SK-N-SH (cell line): ENCODE results near the gene ANKRD44. TPM values are rescaled to one million over a fixed set of nuclear protein-coding genes. Genes with fewer than 3 reads are reported as not detected.
A peak's percentile ranks its signal among the peaks of the same experiment; 100 is the strongest.

Experiments
- CTCF ChIA-PET: fragments of 300-600, 350-600 bp; formaldehyde crosslinking; extraction: SDS; loops from one replicate; lab custom pipeline; 2021; lab: Yijun Ruan, JAX
- POLR2A ChIA-PET: fragments of 350-600 bp; sonication (Branson Sonifier 250); formaldehyde crosslinking; extraction: SDS; loops from one replicate; lab custom pipeline; 2020; ENCODE audit warnings: antibody characterized with exemption, inconsistent platforms; lab: Yijun Ruan, JAX
- DNase-seq: peaks from one replicate; pipeline ENCODE4 v3.0.0; 2012
- H2AFZ ChIP-seq: fragments of 200-600 bp; sonication (generic); 2 replicates; pipeline ENCODE4 v1.8.1; 2016; ENCODE audit warnings: antibody characterized with exemption, mild to moderate bottlenecking, low read depth
- H3F3A ChIP-seq: fragments of 200-600 bp; sonication (generic); replicated peaks from 2 replicates; pipeline ENCODE3; 2016; ENCODE audit warnings: antibody characterized with exemption, mild to moderate bottlenecking; ENCODE audit not compliant: insufficient read depth
- H3K27ac ChIP-seq, 2 experiments: fragments of 200-500 bp in 1 of 2; fragments of 200-600 bp in 1 of 2; sonication (Bioruptor generic) in 1 of 2; sonication (generic), shearing (Covaris generic) in 1 of 2; 2 replicates each; pipeline versions ENCODE4 v1.5.1 to v1.6.1; 2014 to 2016; ENCODE audit warnings: low read depth in 2 of 2, inconsistent platforms in 1 of 2, low read length in 1 of 2, mild to moderate bottlenecking in 1 of 2, mixed read lengths in 1 of 2
- H3K27me3 ChIP-seq: fragments of 200-600 bp; sonication (generic), shearing (Covaris generic); 2 replicates; pipeline ENCODE4 v1.6.1; 2016; ENCODE audit warnings: mixed run types; ENCODE audit not compliant: insufficient read depth
- H3K36me3 ChIP-seq, 2 experiments: fragments of 200-500 bp in 1 of 2; fragments of 200-600 bp in 1 of 2; sonication (Bioruptor generic) in 1 of 2; sonication (generic) in 1 of 2; replicated peaks in 1 of 2; 2 replicates each; pipeline versions ENCODE3 to v1.5.1; 2014 to 2016; ENCODE audit warnings: low read length in 1 of 2, mild to moderate bottlenecking in 1 of 2; ENCODE audit not compliant: insufficient read depth in 2 of 2, control insufficient read depth in 1 of 2
- H3K4me1 ChIP-seq, 2 experiments: fragments of 200-500 bp in 1 of 2; fragments of 200-600 bp in 1 of 2; sonication (Bioruptor generic) in 1 of 2; sonication (generic), shearing (Covaris generic) in 1 of 2; 2 replicates each; pipeline versions ENCODE4 v1.5.1 to v1.6.1; 2014 to 2016; ENCODE audit warnings: low read depth in 1 of 2, low read length in 1 of 2, mixed run types in 1 of 2; ENCODE audit not compliant: insufficient read depth in 2 of 2, control insufficient read depth in 1 of 2
- H3K4me2 ChIP-seq: fragments of 200-600 bp; sonication (generic), shearing (Covaris generic); 2 replicates; pipeline ENCODE4 v1.6.1; 2017; ENCODE audit warnings: mixed run types
- H3K4me3 ChIP-seq, 2 experiments: fragments of 200-500 bp in 1 of 2; fragments of 200-600 bp in 1 of 2; sonication (Bioruptor generic) in 1 of 2; sonication (generic), shearing (Covaris generic) in 1 of 2; 2 replicates each; pipeline versions ENCODE4 v1.5.1 to v1.8.1; 2014 to 2016; ENCODE audit warnings: low read depth in 2 of 2, inconsistent platforms in 1 of 2, low read length in 1 of 2, mild to moderate bottlenecking in 1 of 2, mixed read lengths in 1 of 2, moderate library complexity in 1 of 2
- H3K79me2 ChIP-seq: fragments of 200-600 bp; sonication (generic); 2 replicates; pipeline ENCODE4 v1.8.1; 2017; ENCODE audit warnings: mild to moderate bottlenecking; ENCODE audit not compliant: insufficient read depth
- H3K9ac ChIP-seq: fragments of 200-600 bp; sonication (generic); 2 replicates; pipeline ENCODE4 v1.6.1; 2017; ENCODE audit warnings: mixed run types
- H3K9me2 ChIP-seq: fragments of 200-600 bp; sonication (generic); 2 replicates; pipeline ENCODE4 v1.6.1; 2017; ENCODE audit warnings: mixed run types
- H3K9me3 ChIP-seq: fragments of 200-600 bp; sonication (generic); 2 replicates; pipeline ENCODE4 v1.6.1; 2017; ENCODE audit warnings: mixed run types, mild to moderate bottlenecking, moderate library complexity
- H4K20me1 ChIP-seq: fragments of 200-600 bp; sonication (generic); 2 replicates; pipeline ENCODE4 v1.6.1; 2017; ENCODE audit warnings: mild to moderate bottlenecking, mixed run types; ENCODE audit not compliant: insufficient read depth
- CHD2 ChIP-seq: fragments of 150-350 bp; IDR thresholded peaks from 2 replicates; pipeline ENCODE4 v1.6.1; 2018; ENCODE audit warnings: low read length; ENCODE audit not compliant: partially characterized antibody
- ELF1 ChIP-seq: IDR thresholded peaks from 2 replicates; pipeline ENCODE4 v1.4.0; 2012
- EP300 ChIP-seq, 2 experiments: IDR thresholded peaks; 2 replicates each; pipeline versions ENCODE4 v1.4.0 to v1.6.1; 2012; ENCODE audit warnings: borderline replicate concordance in 1 of 2, low read depth in 1 of 2, low read length in 1 of 2
- EZH2phosphoT487 ChIP-seq: fragments of 200-600 bp; sonication (generic); IDR thresholded peaks from 2 replicates; pipeline ENCODE4 v1.6.1; 2017; ENCODE audit warnings: low read depth, mixed run types, mild to moderate bottlenecking, antibody characterized with exemption, moderate library complexity, borderline replicate concordance
- FOSL2 ChIP-seq: IDR thresholded peaks from 2 replicates; pipeline ENCODE4 v1.4.0; 2012; ENCODE audit warnings: low read depth, mild to moderate bottlenecking, moderate library complexity, borderline replicate concordance
- FOXJ3 ChIP-seq: sonication (generic); formaldehyde crosslinking; IDR thresholded peaks from 2 replicates; pipeline ENCODE4 v1.5.1; 2020; ENCODE audit warnings: mild to moderate bottlenecking, missing genetic modification reagents
- FOXM1 ChIP-seq: IDR thresholded peaks from 2 replicates; pipeline ENCODE4 v1.4.0; 2012; ENCODE audit warnings: low read depth, mild to moderate bottlenecking
- GABPA ChIP-seq: IDR thresholded peaks from 2 replicates; pipeline ENCODE4 v1.4.0; 2012; ENCODE audit warnings: low read depth, mild to moderate bottlenecking
- GATA2 ChIP-seq: sonication (generic); formaldehyde crosslinking; IDR thresholded peaks from 2 replicates; pipeline ENCODE4 v1.5.0; 2020; ENCODE audit warnings: mild to moderate bottlenecking, missing genetic modification reagents
- JUND ChIP-seq: IDR thresholded peaks from 2 replicates; pipeline ENCODE4 v1.4.0; 2012
- MXI1 ChIP-seq: IDR thresholded peaks from 2 replicates; pipeline ENCODE4 v1.6.1; 2012; ENCODE audit warnings: mild to moderate bottlenecking, low read depth, low read length, improper control_type of control experiment
- NRF1 ChIP-seq: IDR thresholded peaks from 2 replicates; pipeline ENCODE4 v1.6.1; 2012; ENCODE audit warnings: low read depth, mild to moderate bottlenecking, low read length
- RAD21 ChIP-seq: IDR thresholded peaks from 2 replicates; pipeline ENCODE4 v1.6.1; 2012; ENCODE audit warnings: mild to moderate bottlenecking, low read length
- REST ChIP-seq: IDR thresholded peaks from 2 replicates; pipeline ENCODE4 v1.6.1; 2012; ENCODE audit warnings: mild to moderate bottlenecking, low read depth, low read length, moderate library complexity
- RFX5 ChIP-seq: IDR thresholded peaks from 2 replicates; pipeline ENCODE4 v1.6.1; 2012; ENCODE audit warnings: mild to moderate bottlenecking, improper control_type of control experiment, low read length
- RXRA ChIP-seq: IDR thresholded peaks from 2 replicates; pipeline ENCODE4 v1.4.0; 2012; ENCODE audit warnings: low read depth, mild to moderate bottlenecking, borderline replicate concordance
- SIN3A ChIP-seq: IDR thresholded peaks from 2 replicates; pipeline ENCODE4 v1.6.1; 2012; ENCODE audit warnings: low read depth, mild to moderate bottlenecking, low read length, moderate library complexity, borderline replicate concordance
- SMC3 ChIP-seq: IDR thresholded peaks from 2 replicates; pipeline ENCODE4 v1.6.1; 2012; ENCODE audit warnings: low read depth, low read length, improper control_type of control experiment
- TCF12 ChIP-seq: IDR thresholded peaks from 2 replicates; pipeline ENCODE4 v1.4.0; 2012
- USF2 ChIP-seq: fragments of 150-350 bp; IDR thresholded peaks from 2 replicates; pipeline ENCODE4 v1.6.1; 2017; ENCODE audit warnings: antibody characterized with exemption, low read length, low read depth, borderline replicate concordance
- YY1 ChIP-seq: IDR thresholded peaks from 2 replicates; pipeline ENCODE4 v1.4.0; 2012; ENCODE audit warnings: low read depth, mild to moderate bottlenecking
- WGBS: methylation state at CpG from one replicate; pipeline ENCODE4 v1.1.6; 2017; ENCODE audit warnings: low lambda C conversion rate; 5-methylcytosine and 5-hydroxymethylcytosine counted together
- polyA plus RNA-seq, 3 experiments: library from polyadenylated mRNA; depleted of rRNA; stranded (reverse); fragments of >200 nt; gene quantifications; 2 replicates each; pipeline ENCODE4 v1.2.3, GENCODE V29; 2012
- TF ChIP-seq, protein P1 (sequence below): IDR thresholded peaks from 2 replicates; pipeline ENCODE4 v1.4.0; 2012; ENCODE audit warnings: low read depth, borderline replicate concordance
- TF ChIP-seq, protein P2 (sequence below): fragments of 200-600 bp; sonication (generic); IDR thresholded peaks from 2 replicates; pipeline ENCODE4 v1.6.1; 2017; ENCODE audit warnings: antibody characterized with exemption, mild to moderate bottlenecking, moderate library complexity
- TF ChIP-seq, protein P3 (sequence below): IDR thresholded peaks from 2 replicates; pipeline ENCODE4; 2012

The ANKRD44 gene
- polyA plus RNA-seq, 1 of the 3 experiments (the other 2 are of a cell fraction): 12.5 TPM

DNA sequence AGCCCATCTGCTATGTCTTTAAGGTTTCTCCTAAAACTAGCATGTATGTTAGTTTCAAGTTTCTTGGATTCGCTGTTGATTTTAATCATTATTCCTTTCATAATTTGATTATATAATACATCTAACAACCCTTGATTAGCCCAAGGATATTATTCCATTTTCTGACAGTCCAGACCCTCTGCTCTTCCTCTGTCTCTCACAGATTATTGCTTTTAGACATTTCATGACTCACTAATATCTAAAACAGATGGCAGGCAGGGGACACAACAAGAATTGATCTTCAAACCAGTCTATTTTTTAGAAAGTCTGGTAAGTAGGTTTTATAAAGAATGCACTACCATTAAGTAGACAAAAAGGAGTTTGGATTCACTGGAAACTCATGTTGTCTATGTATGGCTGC is 162.2 kb downstream of the ANKRD44 start:
- Histone ChIP-seq H3K9me3 (no peaks in the 10 kb centered on the region), H2AFZ (no peak overlapping the region), H3K4me1 (peaks cover 5 to 45% of the 10 kb centered on the region in 2 experiments; a peak in 3 of 4 replicates), H3K4me2 (no peak overlapping the region), H3K4me3 (no peak overlapping the region), H3K27ac (peak overlapping the region in 1 of 2 experiments; percentile 99; a peak in 2 of 4 replicates), H3K9me2 (no peaks in the 10 kb centered on the region; the same call in 1 of the 2 replicates), H4K20me1 (no peaks in the 10 kb centered on the region), H3F3A (peaks cover 3% of the 10 kb centered on the region), H3K36me3 (peaks cover 0 to 3% of the 10 kb centered on the region in 2 experiments), H3K9ac (no peak overlapping the region), H3K27me3 (no peaks in the 10 kb centered on the region), H3K79me2 (no peaks in the 10 kb centered on the region)
- WGBS: 21% methylated on average over 1 of the region's 1 CpG
- ChIA-PET CTCF (interaction anchor here (0.9 to 1.7 kb wide), 2 partner anchors 35 to 72 kb away, joined by 3 to 8 read pairs; no protein-coding TSS in a partner anchor), POLR2A (no interaction called here)
- peak; percentile 76 for DNase-seq
- TF ChIP-seq EZH2phosphoT487 (no peak), SMC3 (no peak), GABPA (no peak), YY1 (no peak), RAD21 (peak; percentile 26; the same call in 1 of the 2 replicates), REST (no peak), CHD2 (peak; percentile 29), SIN3A (no peak), USF2 (no peak), ELF1 (no peak), EP300 (IDR thresholded peaks at IDR 0.05; ENCODE audit: borderline replicate concordance in 1 of 2, low read depth in 1 of 2, low read length in 1 of 2) (peak in 1 of 2 experiments; percentile 93; a peak in 2 of 4 replicates), FOXJ3 (CRISPR knock-in tag) (peak; percentile 52; the same call in 1 of the 2 replicates), RFX5 (no peak), JUND (no peak), MXI1 (0 out of 2 replicates have a peak, but pooled peaks have one; percentile 51), NRF1 (no peak), FOSL2 (no peak), TCF12 (peak; percentile 66; the same call in 1 of the 2 replicates), FOXM1 (no peak), RXRA (no peak), GATA2 (CRISPR knock-in tag) (0 out of 2 replicates have a peak, but pooled peaks have one; percentile 3)
- TF ChIP-seq, protein P1, sequence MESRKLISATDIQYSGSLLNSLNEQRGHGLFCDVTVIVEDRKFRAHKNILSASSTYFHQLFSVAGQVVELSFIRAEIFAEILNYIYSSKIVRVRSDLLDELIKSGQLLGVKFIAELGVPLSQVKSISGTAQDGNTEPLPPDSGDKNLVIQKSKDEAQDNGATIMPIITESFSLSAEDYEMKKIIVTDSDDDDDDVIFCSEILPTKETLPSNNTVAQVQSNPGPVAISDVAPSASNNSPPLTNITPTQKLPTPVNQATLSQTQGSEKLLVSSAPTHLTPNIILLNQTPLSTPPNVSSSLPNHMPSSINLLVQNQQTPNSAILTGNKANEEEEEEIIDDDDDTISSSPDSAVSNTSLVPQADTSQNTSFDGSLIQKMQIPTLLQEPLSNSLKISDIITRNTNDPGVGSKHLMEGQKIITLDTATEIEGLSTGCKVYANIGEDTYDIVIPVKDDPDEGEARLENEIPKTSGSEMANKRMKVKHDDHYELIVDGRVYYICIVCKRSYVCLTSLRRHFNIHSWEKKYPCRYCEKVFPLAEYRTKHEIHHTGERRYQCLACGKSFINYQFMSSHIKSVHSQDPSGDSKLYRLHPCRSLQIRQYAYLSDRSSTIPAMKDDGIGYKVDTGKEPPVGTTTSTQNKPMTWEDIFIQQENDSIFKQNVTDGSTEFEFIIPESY: no peak
- TF ChIP-seq, protein P2, sequence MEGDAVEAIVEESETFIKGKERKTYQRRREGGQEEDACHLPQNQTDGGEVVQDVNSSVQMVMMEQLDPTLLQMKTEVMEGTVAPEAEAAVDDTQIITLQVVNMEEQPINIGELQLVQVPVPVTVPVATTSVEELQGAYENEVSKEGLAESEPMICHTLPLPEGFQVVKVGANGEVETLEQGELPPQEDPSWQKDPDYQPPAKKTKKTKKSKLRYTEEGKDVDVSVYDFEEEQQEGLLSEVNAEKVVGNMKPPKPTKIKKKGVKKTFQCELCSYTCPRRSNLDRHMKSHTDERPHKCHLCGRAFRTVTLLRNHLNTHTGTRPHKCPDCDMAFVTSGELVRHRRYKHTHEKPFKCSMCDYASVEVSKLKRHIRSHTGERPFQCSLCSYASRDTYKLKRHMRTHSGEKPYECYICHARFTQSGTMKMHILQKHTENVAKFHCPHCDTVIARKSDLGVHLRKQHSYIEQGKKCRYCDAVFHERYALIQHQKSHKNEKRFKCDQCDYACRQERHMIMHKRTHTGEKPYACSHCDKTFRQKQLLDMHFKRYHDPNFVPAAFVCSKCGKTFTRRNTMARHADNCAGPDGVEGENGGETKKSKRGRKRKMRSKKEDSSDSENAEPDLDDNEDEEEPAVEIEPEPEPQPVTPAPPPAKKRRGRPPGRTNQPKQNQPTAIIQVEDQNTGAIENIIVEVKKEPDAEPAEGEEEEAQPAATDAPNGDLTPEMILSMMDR: no peak
- TF ChIP-seq, protein P3, sequence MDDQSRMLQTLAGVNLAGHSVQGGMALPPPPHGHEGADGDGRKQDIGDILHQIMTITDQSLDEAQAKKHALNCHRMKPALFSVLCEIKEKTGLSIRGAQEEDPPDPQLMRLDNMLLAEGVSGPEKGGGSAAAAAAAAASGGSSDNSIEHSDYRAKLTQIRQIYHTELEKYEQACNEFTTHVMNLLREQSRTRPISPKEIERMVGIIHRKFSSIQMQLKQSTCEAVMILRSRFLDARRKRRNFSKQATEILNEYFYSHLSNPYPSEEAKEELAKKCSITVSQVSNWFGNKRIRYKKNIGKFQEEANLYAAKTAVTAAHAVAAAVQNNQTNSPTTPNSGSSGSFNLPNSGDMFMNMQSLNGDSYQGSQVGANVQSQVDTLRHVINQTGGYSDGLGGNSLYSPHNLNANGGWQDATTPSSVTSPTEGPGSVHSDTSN: no peak
